Measurements from ENCODE around the gene WDR74. TPM values are rescaled to one million over a fixed set of nuclear protein-coding genes. Genes with fewer than 3 reads are reported as not detected.
"Not testable (repeated sequence)": the region's sequence is repeated elsewhere in the genome, so short reads cannot be mapped to it uniquely, and the experiment has no call there.

The WDR74 gene
- total RNA-seq, 1 donor from 2014 or later, result 109 TPM

DNA sequence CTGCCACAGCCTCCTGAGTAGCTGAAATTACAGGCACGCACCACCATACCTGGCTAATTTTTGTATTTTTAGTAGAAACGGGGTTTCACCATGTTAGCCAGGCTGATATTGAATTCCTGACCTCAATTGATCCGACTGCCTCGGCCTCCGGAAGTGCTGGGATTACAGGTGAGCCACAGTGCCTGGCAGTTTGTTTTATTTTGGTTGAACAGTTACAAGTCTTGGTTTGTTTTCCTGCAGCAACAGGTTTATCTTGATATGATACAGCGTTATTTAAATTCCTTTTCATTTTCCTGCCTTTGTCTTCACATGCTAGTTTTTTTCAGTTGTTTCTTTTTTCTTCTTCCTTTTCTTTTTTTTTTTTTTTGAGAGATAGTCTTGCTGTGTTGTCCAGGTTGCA is 37.3 kb upstream of the WDR74 start:
- Mint-ChIP-seq H3K27ac (no peak overlapping the region), H3K4me1 (ENCODE audit: low read depth) (peaks cover 20% of the 10 kb centered on the region), H3K9me3 (no peaks in the 10 kb centered on the region), H3K27me3 (ENCODE audit: low read depth) (no peaks in the 10 kb centered on the region), H3K36me3 (ENCODE audit: low read depth) (peaks cover 38% of the 10 kb centered on the region), H3K4me3 (ENCODE audit: low read depth) (no peak overlapping the region)
- DNase-seq (ENCODE audit: low spot score), result no peak
- intact Hi-C loops (cut with micrococcal nuclease), result no loop called here

GRCh38 chr11:62875698-62876478 is 36.5 kb upstream of the WDR74 start:
- H3K9me3 Mint-ChIP-seq, result no peaks in the 10 kb centered on the region
- intact Hi-C loops (cut with micrococcal nuclease), result no loop called here
- peaks cover 32% of the 10 kb centered on the region for H3K36me3 Mint-ChIP-seq (ENCODE audit: low read depth)
- H3K27ac Mint-ChIP-seq, result no peak overlapping the region
- no peak overlapping the region for H3K4me3 Mint-ChIP-seq (ENCODE audit: low read depth)
- DNase-seq (ENCODE audit: low spot score), result no peak
- peaks cover 20% of the 10 kb centered on the region for H3K4me1 Mint-ChIP-seq (ENCODE audit: low read depth)
- H3K27me3 Mint-ChIP-seq (ENCODE audit: low read depth), result no peaks in the 10 kb centered on the region

DNA sequence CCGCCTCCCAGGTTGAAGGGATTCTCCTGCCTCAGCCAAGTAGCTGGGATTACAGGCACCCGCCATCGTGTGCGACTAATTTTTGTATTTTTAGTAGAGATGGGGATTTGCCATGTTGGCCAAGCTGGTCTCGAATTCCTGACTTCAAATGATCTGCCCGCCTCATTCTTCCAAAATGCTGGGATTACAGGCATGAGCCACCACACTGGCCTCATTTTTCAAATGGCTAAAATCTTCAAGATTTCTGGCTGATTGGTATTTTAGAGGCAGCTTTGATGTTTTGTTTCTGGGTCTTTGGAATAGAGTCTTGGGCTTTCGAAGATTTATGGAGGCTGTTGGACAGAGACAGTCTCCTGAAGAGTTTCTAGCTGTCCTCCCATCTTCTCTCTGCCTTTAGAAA is 35.5 kb upstream of the WDR74 start:
- peaks cover 13% of the 10 kb centered on the region for H3K4me1 Mint-ChIP-seq (ENCODE audit: low read depth)
- H3K9me3 Mint-ChIP-seq, result no peaks in the 10 kb centered on the region
- H3K4me3 Mint-ChIP-seq (ENCODE audit: low read depth), result no peak overlapping the region
- H3K27ac Mint-ChIP-seq, result no peak overlapping the region
- DNase-seq (ENCODE audit: low spot score), result no peak
- intact Hi-C loops (cut with micrococcal nuclease), result no loop called here
- H3K36me3 Mint-ChIP-seq (ENCODE audit: low read depth), result peaks cover 25% of the 10 kb centered on the region
- no peaks in the 10 kb centered on the region for H3K27me3 Mint-ChIP-seq (ENCODE audit: low read depth)

GRCh38 chr11:62865635-62866034 is 26.2 kb upstream of the WDR74 start:
- Mint-ChIP-seq H3K4me1 (ENCODE audit: low read depth) (peaks cover 24% of the 10 kb centered on the region), H3K4me3 (ENCODE audit: low read depth) (no peak overlapping the region), H3K27me3 (ENCODE audit: low read depth) (no peaks in the 10 kb centered on the region), H3K9me3 (no peaks in the 10 kb centered on the region), H3K27ac (no peak overlapping the region), H3K36me3 (ENCODE audit: low read depth) (peaks cover 5% of the 10 kb centered on the region)
- no peak for DNase-seq (ENCODE audit: low spot score)
- intact Hi-C loops (cut with micrococcal nuclease), result no loop called here

GRCh38 chr11:62863687-62864335 is 24.4 kb upstream of the WDR74 start:
- intact Hi-C loops (cut with micrococcal nuclease), result no loop called here
- no peak overlapping the region for H3K4me3 Mint-ChIP-seq (ENCODE audit: low read depth)
- peaks cover 14% of the 10 kb centered on the region for H3K36me3 Mint-ChIP-seq (ENCODE audit: low read depth)
- H3K27me3 Mint-ChIP-seq (ENCODE audit: low read depth), result no peaks in the 10 kb centered on the region
- DNase-seq (ENCODE audit: low spot score), result no peak
- H3K27ac Mint-ChIP-seq, result no peak overlapping the region
- no peaks in the 10 kb centered on the region for H3K9me3 Mint-ChIP-seq
- H3K4me1 Mint-ChIP-seq (ENCODE audit: low read depth), result peaks cover 34% of the 10 kb centered on the region

DNA sequence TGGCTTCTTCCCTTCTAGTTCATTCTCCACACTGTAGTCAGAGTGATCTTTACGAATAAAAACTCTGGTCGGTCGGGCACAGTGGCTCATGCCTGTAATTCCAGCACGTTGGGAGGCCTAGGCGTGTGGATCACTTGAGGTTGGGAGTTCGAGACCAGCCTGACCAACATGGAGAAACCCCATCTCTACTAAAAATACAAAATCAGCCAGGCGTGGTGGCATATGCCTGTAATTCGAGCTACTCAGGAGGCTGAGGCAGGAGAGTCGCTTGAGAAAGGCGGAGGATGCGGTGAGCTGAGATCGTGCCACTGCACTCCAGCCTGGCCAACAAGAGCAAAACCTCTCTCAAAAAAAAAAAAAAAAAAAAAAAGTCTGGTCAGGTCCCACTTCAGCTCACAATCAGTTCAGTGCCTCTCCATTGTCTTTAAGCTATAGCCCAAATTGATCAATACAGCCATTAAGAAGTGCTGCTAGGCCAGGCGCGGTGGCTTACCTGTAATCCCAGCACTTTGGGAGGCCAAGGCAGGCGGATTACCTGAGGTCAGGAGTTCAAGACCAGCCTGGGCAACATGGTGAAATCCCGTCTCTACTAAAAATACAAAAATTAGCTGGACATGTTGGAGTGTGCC is 22.3 kb upstream of the WDR74 start:
- peaks cover 45% of the 10 kb centered on the region for H3K4me1 Mint-ChIP-seq (ENCODE audit: low read depth)
- not testable (repeated sequence) for H3K4me3 Mint-ChIP-seq (ENCODE audit: low read depth); H3K27me3 Mint-ChIP-seq (ENCODE audit: low read depth); DNase-seq (ENCODE audit: low spot score); H3K9me3 Mint-ChIP-seq
- peaks cover 22% of the 10 kb centered on the region for H3K36me3 Mint-ChIP-seq (ENCODE audit: low read depth)
- intact Hi-C loops (cut with micrococcal nuclease), result loop anchor here (1.0 kb wide), 1 partner anchor 75 kb away; no protein-coding TSS in a partner anchor
- H3K27ac Mint-ChIP-seq, result peak overlapping the region; percentile 65

GRCh38 chr11:62860835-62861563 is 21.6 kb upstream of the WDR74 start:
- H3K36me3 Mint-ChIP-seq (ENCODE audit: low read depth), result peaks cover 22% of the 10 kb centered on the region
- peaks cover 45% of the 10 kb centered on the region for H3K4me1 Mint-ChIP-seq (ENCODE audit: low read depth)
- no peaks in the 10 kb centered on the region for H3K27me3 Mint-ChIP-seq (ENCODE audit: low read depth)
- peak overlapping the region; percentile 38 for H3K27ac Mint-ChIP-seq
- intact Hi-C loops (cut with micrococcal nuclease), result no loop called here
- no peak overlapping the region for H3K4me3 Mint-ChIP-seq (ENCODE audit: low read depth)
- DNase-seq (ENCODE audit: low spot score), result no peak
- H3K9me3 Mint-ChIP-seq, result no peaks in the 10 kb centered on the region

DNA sequence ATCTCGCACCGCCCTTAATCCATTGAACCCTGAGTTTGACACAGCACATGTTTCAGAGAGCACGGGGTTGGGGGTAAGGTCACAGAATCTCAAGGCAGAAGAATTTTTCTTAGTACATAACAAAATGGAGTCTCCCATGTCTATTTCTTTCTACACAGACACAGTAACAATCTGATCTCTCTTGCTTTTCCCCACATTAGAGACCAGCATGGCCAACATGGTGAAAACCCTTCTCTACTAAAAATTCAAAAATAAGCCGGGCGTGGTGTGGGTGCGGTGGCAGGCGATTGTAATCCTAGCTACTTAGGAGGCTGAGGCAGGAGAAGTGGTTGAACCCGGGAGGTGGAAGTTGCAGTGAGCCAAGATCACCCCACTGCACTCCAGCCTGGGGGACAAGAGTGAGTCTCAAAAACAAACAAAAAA is 19.9 kb upstream of the WDR74 start:
- H3K9me3 Mint-ChIP-seq; H3K27ac Mint-ChIP-seq; H3K4me3 Mint-ChIP-seq (ENCODE audit: low read depth); H3K27me3 Mint-ChIP-seq (ENCODE audit: low read depth); DNase-seq (ENCODE audit: low spot score): not testable (repeated sequence)
- Mint-ChIP-seq H3K36me3 (ENCODE audit: low read depth) (peaks cover 37% of the 10 kb centered on the region), H3K4me1 (ENCODE audit: low read depth) (peaks cover 41% of the 10 kb centered on the region)
- intact Hi-C loops (cut with micrococcal nuclease), result loop anchor here (5.0 to 10.0 kb wide), 2 partner anchors 267 to 304 kb away; partner anchors contain the start of gene TUT1

DNA sequence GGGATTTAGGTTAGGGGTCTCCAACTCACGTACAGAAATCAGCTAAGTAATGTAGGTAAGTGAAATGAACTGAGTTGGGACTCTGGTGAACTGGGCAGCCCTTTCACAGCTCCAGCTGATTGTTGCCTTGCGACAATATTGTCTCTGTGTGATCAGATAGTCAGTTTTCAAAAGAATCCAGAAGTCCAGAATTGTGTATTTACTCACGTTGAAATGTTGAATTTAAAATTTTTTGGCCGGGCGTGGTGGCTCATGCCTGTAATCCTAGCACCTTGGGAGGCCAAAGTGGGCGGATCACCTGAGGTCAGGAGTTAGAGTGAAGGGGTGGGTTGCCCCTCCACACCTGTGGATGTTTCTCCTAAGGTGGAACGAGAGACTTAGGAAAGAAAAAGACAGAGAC is 18.8 kb upstream of the WDR74 start:
- Mint-ChIP-seq H3K36me3 (ENCODE audit: low read depth) (peaks cover 48% of the 10 kb centered on the region), H3K9me3 (no peaks in the 10 kb centered on the region), H3K4me1 (ENCODE audit: low read depth) (peaks cover 47% of the 10 kb centered on the region), H3K27ac (peak overlapping the region; percentile 56), H3K27me3 (ENCODE audit: low read depth) (no peaks in the 10 kb centered on the region), H3K4me3 (ENCODE audit: low read depth) (peak overlapping the region; percentile 96)
- DNase-seq (ENCODE audit: low spot score), result no peak
- intact Hi-C loops (cut with micrococcal nuclease), result loop anchor here (5.0 to 10.0 kb wide), 2 partner anchors 266 to 303 kb away; partner anchors contain the start of gene TUT1

GRCh38 chr11:62857541-62857982 is 18.2 kb upstream of the WDR74 start:
- Mint-ChIP-seq H3K4me3 (ENCODE audit: low read depth) (peak overlapping the region; percentile 96), H3K27ac (peak overlapping the region; percentile 56), H3K27me3 (ENCODE audit: low read depth) (no peaks in the 10 kb centered on the region), H3K4me1 (ENCODE audit: low read depth) (peaks cover 48% of the 10 kb centered on the region), H3K36me3 (ENCODE audit: low read depth) (peaks cover 51% of the 10 kb centered on the region), H3K9me3 (no peaks in the 10 kb centered on the region)
- intact Hi-C loops (cut with micrococcal nuclease), result loop anchor here (5.0 to 10.0 kb wide), 2 partner anchors 265 to 303 kb away; partner anchors contain the start of gene TUT1
- no peak for DNase-seq (ENCODE audit: low spot score)

DNA sequence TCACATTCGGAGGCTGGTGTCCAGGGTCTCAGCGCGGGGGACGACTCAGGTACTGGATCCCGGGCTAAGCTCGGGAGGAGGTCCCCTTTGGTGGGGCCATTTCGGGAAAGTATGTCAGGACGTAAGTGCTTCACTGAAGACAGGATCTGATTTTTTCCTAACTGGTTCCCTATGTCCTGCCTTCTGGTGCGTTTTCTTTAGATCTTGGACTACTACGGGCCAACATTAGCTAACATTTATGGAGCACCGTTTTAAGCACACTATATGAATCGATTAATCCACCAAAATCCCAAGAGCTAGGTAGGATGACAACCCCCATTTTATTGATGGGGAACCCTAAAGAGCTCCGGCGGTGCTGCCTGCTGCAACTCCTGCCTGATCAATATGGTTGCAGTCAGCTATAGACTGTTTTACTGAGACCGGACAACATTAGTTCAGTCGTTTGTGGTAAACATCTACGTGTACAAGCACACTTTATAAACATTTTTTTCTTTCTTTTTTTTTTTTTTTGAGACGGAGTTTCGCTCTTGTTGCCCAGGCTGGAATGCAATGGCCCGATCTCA is 17.0 kb upstream of the WDR74 start:
- Mint-ChIP-seq H3K4me1 (ENCODE audit: low read depth) (peaks cover 50% of the 10 kb centered on the region), H3K9me3 (no peaks in the 10 kb centered on the region), H3K27ac (peak overlapping the region; percentile 96), H3K27me3 (ENCODE audit: low read depth) (no peaks in the 10 kb centered on the region), H3K4me3 (ENCODE audit: low read depth) (peak overlapping the region; percentile 96), H3K36me3 (ENCODE audit: low read depth) (peaks cover 61% of the 10 kb centered on the region)
- no peak for DNase-seq (ENCODE audit: low spot score)
- intact Hi-C loops (cut with micrococcal nuclease), result loop anchor here (1.0 to 10.0 kb wide), 4 partner anchors 15 to 302 kb away; partner anchors contain the start of genes SLC3A2 and TUT1
